ENCODE measurements around the gene SLC44A5. TPM values are rescaled to one million over a fixed set of nuclear protein-coding genes. Genes with fewer than 3 reads are reported as not detected.
"Not testable (repeated sequence)": the region's sequence is repeated elsewhere in the genome, so short reads cannot be mapped to it uniquely, and the experiment has no call there.

The SLC44A5 gene
- total and polyA plus RNA-seq, 4 donors: 0.75 to 1.6 (median 1.1) TPM

DNA sequence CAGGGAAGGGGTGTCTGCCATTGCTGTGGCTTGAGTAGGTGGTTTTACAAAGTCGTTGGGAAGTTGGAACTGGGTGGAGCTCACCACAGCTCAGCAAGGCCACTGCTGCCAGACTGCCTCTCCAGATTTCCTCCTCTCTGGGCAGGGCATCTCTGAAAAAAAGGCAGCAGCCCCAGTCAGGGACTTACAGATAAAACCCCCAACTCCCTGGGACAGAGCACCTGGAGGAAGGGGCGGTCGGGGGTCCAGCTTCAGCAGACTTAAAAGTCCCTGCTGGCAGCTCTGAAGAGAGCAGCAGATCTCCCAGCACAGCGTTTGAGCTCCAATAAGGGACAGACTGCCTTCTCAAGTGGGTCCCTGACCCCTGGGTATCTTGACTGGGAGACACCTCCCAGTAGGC is 352.6 kb downstream of the SLC44A5 start:
- WGBS, 2 donors: 74 to 90% methylated on average over 4 of the region's 4 CpGs
- intact Hi-C loops (cut with DNase I): no loop called here
- H3K36me3 ChIP-seq (ENCODE audit: control insufficient read depth in 1 of 2, insufficient read depth in 2 of 2, low read length in 1 of 2): no peaks in the 10 kb centered on the region
- H3K4me3 ChIP-seq (ENCODE audit: low read length in 2 of 2): no peak overlapping the region
- no peaks in the 10 kb centered on the region for H3K9me3 ChIP-seq (ENCODE audit: control insufficient read depth, low read length)
- DNase-seq (peak in 1 of 2 donors; percentile 54), ATAC-seq (ENCODE audit: low FRiP score) (no peak)
- H3K27ac ChIP-seq (ENCODE audit: low read depth in 1 of 2, low read length in 2 of 2): no peak overlapping the region
- H3K27me3 ChIP-seq (ENCODE audit: control insufficient read depth in 1 of 2, insufficient read depth in 2 of 2, low read length in 1 of 2): no peaks in the 10 kb centered on the region
- no peaks in the 10 kb centered on the region for H3K4me1 ChIP-seq (ENCODE audit: control insufficient read depth in 1 of 2, insufficient read depth in 2 of 2, low read length in 2 of 2)

DNA sequence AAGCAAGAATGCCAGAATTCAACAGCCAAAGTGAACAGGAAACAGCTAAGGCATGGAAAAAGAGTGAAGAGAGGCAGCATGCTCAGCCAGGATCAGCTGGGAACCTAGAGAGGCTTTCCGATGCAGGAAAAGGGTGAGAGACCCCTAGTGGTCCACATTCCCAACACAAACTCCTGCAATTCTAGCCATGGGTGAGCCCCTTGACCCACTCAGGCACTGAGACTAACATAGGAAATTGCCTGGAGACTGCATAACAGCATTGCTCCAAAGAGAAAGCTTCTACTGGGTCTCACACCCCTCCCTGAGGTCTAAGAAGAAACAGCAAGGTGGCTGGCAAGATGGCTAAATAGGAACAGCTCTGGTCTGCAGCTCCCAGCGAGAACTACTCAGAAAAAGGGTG is 353.5 kb downstream of the SLC44A5 start:
- DNase-seq (no peak), ATAC-seq (ENCODE audit: low FRiP score) (no peak)
- Histone ChIP-seq H3K27ac (ENCODE audit: low read depth in 1 of 2, low read length in 2 of 2) (no peak overlapping the region), H3K27me3 (ENCODE audit: control insufficient read depth in 1 of 2, insufficient read depth in 2 of 2, low read length in 1 of 2) (no peaks in the 10 kb centered on the region), H3K4me3 (ENCODE audit: low read length in 2 of 2) (no peak overlapping the region), H3K4me1 (ENCODE audit: control insufficient read depth in 1 of 2, insufficient read depth in 2 of 2, low read length in 2 of 2) (no peaks in the 10 kb centered on the region), H3K9me3 (ENCODE audit: control insufficient read depth, low read length) (no peaks in the 10 kb centered on the region), H3K36me3 (ENCODE audit: control insufficient read depth in 1 of 2, insufficient read depth in 2 of 2, low read length in 1 of 2) (no peaks in the 10 kb centered on the region)
- intact Hi-C loops (cut with DNase I): no loop called here
- 41 to 52% methylated on average over 2 of the region's 2 CpGs for WGBS, 2 donors

DNA sequence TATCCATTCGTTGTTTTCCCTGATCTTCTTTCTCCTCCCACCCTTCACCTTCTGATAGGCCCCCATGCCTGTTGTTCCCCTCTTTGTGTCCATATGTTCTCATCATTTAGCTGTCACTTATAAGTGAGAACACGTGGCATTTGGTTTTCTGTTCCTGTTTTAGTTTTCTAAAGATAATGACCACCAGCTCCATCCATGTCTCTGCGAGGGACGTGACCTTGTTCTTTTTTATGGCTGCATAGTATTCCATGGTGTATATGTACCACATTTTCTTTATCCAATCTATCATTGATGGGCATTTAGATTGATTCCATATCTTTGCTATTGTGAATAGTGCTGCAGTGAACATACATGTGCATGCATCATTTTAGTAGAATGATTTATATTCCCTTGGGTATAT is 360.8 kb downstream of the SLC44A5 start:
- H3K4me1 ChIP-seq (ENCODE audit: control insufficient read depth in 1 of 2, insufficient read depth in 2 of 2, low read length in 2 of 2); DNase-seq; ATAC-seq (ENCODE audit: low FRiP score); H3K27me3 ChIP-seq (ENCODE audit: control insufficient read depth in 1 of 2, insufficient read depth in 2 of 2, low read length in 1 of 2); H3K27ac ChIP-seq (ENCODE audit: low read depth in 1 of 2, low read length in 2 of 2); intact Hi-C loops (cut with DNase I); H3K4me3 ChIP-seq (ENCODE audit: low read length in 2 of 2); H3K9me3 ChIP-seq (ENCODE audit: control insufficient read depth, low read length); H3K36me3 ChIP-seq (ENCODE audit: control insufficient read depth in 1 of 2, insufficient read depth in 2 of 2, low read length in 1 of 2): not testable (repeated sequence)
- WGBS, 2 donors: 80% methylated on average over 4 of the region's 4 CpGs

DNA sequence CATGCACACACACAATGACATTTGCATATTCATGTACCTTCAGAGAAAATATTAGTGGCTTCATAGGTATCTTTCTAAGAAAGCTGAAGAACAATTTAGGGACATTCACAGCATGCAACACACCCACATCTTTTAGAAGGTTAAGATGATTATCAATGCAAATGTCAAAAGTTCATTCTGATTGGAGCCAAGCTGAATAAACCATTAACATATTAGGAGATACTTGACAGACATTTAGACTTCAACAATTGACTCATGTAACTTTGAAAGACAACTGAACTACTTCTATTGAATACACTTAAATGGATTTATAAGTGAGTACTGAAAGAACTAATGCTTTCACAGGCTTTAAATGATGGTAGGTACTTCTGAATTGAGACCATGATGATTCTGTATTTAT is 365.7 kb downstream of the SLC44A5 start:
- ATAC-seq (ENCODE audit: low FRiP score) (no peak), DNase-seq (no peak)
- Histone ChIP-seq H3K27ac (ENCODE audit: low read depth in 1 of 2, low read length in 2 of 2) (no peak overlapping the region), H3K9me3 (ENCODE audit: control insufficient read depth, low read length) (no peaks in the 10 kb centered on the region), H3K27me3 (ENCODE audit: control insufficient read depth in 1 of 2, insufficient read depth in 2 of 2, low read length in 1 of 2) (no peaks in the 10 kb centered on the region), H3K4me1 (ENCODE audit: control insufficient read depth in 1 of 2, insufficient read depth in 2 of 2, low read length in 2 of 2) (no peaks in the 10 kb centered on the region), H3K36me3 (ENCODE audit: control insufficient read depth in 1 of 2, insufficient read depth in 2 of 2, low read length in 1 of 2) (no peaks in the 10 kb centered on the region), H3K4me3 (ENCODE audit: low read length in 2 of 2) (no peak overlapping the region)
- intact Hi-C loops (cut with DNase I): no loop called here

DNA sequence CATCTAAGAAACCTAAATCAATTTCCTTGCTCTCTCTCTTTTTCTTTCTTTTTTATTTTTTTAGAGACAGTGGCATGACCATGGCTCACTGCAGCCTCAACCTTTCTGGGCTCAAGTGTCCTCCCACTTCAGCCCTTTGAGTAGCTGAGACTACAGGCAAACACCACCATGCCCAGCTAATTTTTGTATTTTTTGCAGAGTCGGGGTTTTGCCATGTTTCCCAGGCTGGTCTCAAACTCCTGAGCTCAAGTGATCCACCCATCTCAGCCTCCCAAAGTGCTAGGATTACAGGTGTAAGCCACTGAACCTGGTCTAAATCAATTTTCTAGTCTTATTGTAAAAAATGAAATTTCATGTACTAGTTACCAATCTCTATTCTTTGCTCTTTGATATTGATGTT is 367.8 kb downstream of the SLC44A5 start:
- no peak overlapping the region for H3K4me3 ChIP-seq (ENCODE audit: low read length in 2 of 2)
- DNase-seq: no peak
- no peaks in the 10 kb centered on the region for H3K4me1 ChIP-seq (ENCODE audit: control insufficient read depth in 1 of 2, insufficient read depth in 2 of 2, low read length in 2 of 2)
- H3K27me3 ChIP-seq (ENCODE audit: control insufficient read depth in 1 of 2, insufficient read depth in 2 of 2, low read length in 1 of 2): no peaks in the 10 kb centered on the region
- intact Hi-C loops (cut with DNase I): no loop called here
- H3K9me3 ChIP-seq (ENCODE audit: control insufficient read depth, low read length): no peaks in the 10 kb centered on the region
- no peaks in the 10 kb centered on the region for H3K36me3 ChIP-seq (ENCODE audit: control insufficient read depth in 1 of 2, insufficient read depth in 2 of 2, low read length in 1 of 2)
- no peak overlapping the region for H3K27ac ChIP-seq (ENCODE audit: low read depth in 1 of 2, low read length in 2 of 2)
- no peak for ATAC-seq (ENCODE audit: low FRiP score)
- 74 to 88% methylated on average over 1 of the region's 1 CpG for WGBS, 2 donors

DNA sequence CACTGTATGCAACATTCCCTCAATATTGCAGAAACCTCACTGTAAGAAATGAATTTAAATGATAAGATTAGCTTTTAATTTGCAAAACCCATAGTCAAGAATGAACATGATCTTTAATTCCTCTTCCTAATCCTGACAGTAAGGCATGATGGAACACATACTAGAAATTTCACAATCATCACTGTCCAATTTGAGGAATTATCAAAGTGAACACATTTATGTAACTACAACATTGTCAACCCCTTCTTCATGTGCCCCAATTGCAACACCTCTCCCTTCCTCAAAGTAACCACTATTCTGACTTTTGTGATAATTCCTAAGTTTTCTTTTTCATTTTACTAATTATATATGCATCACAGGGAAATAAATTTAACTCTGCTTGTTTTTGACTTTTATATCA is 373.6 kb downstream of the SLC44A5 start:
- intact Hi-C loops (cut with DNase I): no loop called here
- Histone ChIP-seq H3K36me3 (ENCODE audit: control insufficient read depth in 1 of 2, insufficient read depth in 2 of 2, low read length in 1 of 2) (no peaks in the 10 kb centered on the region), H3K27ac (ENCODE audit: low read depth in 1 of 2, low read length in 2 of 2) (no peak overlapping the region), H3K27me3 (ENCODE audit: control insufficient read depth in 1 of 2, insufficient read depth in 2 of 2, low read length in 1 of 2) (no peaks in the 10 kb centered on the region), H3K9me3 (ENCODE audit: control insufficient read depth, low read length) (no peaks in the 10 kb centered on the region), H3K4me3 (ENCODE audit: low read length in 2 of 2) (no peak overlapping the region), H3K4me1 (ENCODE audit: control insufficient read depth in 1 of 2, insufficient read depth in 2 of 2, low read length in 2 of 2) (no peaks in the 10 kb centered on the region)
- ATAC-seq (ENCODE audit: low FRiP score): no peak
- DNase-seq: no peak

DNA sequence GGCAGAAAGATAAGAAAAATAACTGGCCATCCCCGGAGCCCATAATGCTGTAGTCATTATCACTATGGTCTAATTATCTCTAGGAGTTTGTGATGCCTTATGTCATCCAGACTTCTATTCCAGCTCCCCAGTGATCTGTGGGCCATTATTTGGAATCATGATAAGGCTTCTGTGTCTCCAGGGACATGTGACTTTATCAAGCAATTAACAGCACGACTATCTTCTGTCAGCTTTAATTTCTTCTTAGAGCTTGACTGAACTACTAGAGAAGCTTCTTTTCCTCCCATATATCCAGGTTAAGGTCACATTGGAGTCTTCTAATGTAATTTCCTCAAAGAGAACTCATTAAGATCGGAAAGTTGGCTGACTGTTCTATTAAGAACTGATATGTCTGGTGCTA is 376.4 kb downstream of the SLC44A5 start:
- Histone ChIP-seq H3K9me3 (ENCODE audit: control insufficient read depth, low read length) (no peaks in the 10 kb centered on the region), H3K27me3 (ENCODE audit: control insufficient read depth in 1 of 2, insufficient read depth in 2 of 2, low read length in 1 of 2) (no peaks in the 10 kb centered on the region), H3K36me3 (ENCODE audit: control insufficient read depth in 1 of 2, insufficient read depth in 2 of 2, low read length in 1 of 2) (no peaks in the 10 kb centered on the region), H3K4me1 (ENCODE audit: control insufficient read depth in 1 of 2, insufficient read depth in 2 of 2, low read length in 2 of 2) (no peaks in the 10 kb centered on the region), H3K27ac (ENCODE audit: low read depth in 1 of 2, low read length in 2 of 2) (no peak overlapping the region), H3K4me3 (ENCODE audit: low read length in 2 of 2) (no peak overlapping the region)
- ATAC-seq (ENCODE audit: low FRiP score) (no peak), DNase-seq (no peak)
- WGBS, 2 donors: 68 to 76% methylated on average over 3 of the region's 3 CpGs
- intact Hi-C loops (cut with DNase I): no loop called here

DNA sequence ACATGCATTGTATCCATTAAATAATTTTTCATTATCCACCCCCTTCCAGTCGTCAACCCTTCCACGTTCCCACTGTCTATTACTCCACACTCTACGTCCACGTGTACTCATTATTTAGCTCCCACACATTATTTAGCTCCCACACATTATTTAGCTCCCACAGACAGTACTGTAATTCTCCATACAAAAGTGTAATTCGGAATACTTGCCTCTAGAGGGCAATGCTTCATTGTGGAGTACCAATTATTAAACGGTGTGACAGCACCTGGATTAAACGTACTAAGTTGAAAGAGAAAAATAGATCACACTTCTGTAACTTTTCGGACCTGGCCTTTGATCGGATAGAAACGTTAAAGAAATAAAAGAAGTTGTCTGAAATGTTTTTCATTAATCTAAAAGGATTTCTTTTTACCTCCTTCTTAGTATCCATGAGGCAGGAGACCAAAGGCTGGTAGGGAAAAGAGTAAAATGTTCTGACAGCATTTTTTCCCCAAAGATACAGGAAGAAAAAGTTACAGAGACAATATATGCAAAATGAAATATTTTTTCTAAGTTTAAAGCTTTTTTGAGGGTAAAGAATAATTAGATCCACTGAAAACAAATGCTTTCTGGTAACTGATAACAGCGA is 377.5 kb downstream of the SLC44A5 start:
- intact Hi-C loops (cut with DNase I): no loop called here
- H3K36me3 ChIP-seq (ENCODE audit: control insufficient read depth in 1 of 2, insufficient read depth in 2 of 2, low read length in 1 of 2): no peaks in the 10 kb centered on the region
- H3K27me3 ChIP-seq (ENCODE audit: control insufficient read depth in 1 of 2, insufficient read depth in 2 of 2, low read length in 1 of 2): no peaks in the 10 kb centered on the region
- H3K4me1 ChIP-seq (ENCODE audit: control insufficient read depth in 1 of 2, insufficient read depth in 2 of 2, low read length in 2 of 2): no peaks in the 10 kb centered on the region
- H3K27ac ChIP-seq (ENCODE audit: low read depth in 1 of 2, low read length in 2 of 2): no peak overlapping the region
- H3K4me3 ChIP-seq (ENCODE audit: low read length in 2 of 2): no peak overlapping the region
- DNase-seq: no peak
- ATAC-seq (ENCODE audit: low FRiP score): no peak
- 15% methylated on average over 11 of the region's 11 CpGs for WGBS, 2 donors
- no peaks in the 10 kb centered on the region for H3K9me3 ChIP-seq (ENCODE audit: control insufficient read depth, low read length)

DNA sequence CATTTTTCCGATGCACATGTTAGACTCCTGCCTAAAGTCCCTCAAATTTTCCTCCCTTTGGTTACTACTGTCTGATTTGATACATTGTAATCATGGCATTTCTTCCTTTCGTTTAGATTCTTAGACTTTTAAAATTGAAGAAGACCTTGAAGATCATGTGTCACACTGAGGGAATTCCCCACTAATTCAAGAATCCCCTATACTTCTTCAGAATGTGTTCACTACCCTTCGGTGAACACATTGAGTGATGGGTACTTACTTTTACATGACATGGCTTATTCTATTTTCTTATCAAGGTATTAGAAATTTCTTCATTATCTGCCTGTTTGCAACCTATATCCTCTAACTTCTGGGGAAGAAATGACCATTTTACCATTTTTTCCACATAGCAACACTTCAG is 390.8 kb downstream of the SLC44A5 start:
- H3K4me3 ChIP-seq (ENCODE audit: low read length in 2 of 2): no peak overlapping the region
- ATAC-seq (ENCODE audit: low FRiP score) (no peak), DNase-seq (no peak)
- H3K36me3 ChIP-seq (ENCODE audit: control insufficient read depth in 1 of 2, insufficient read depth in 2 of 2, low read length in 1 of 2): no peaks in the 10 kb centered on the region
- 74 to 88% methylated on average over 3 of the region's 3 CpGs for WGBS, 2 donors
- peaks cover 1% of the 10 kb centered on the region for H3K9me3 ChIP-seq (ENCODE audit: control insufficient read depth, low read length)
- no peaks in the 10 kb centered on the region for H3K27me3 ChIP-seq (ENCODE audit: control insufficient read depth in 1 of 2, insufficient read depth in 2 of 2, low read length in 1 of 2)
- intact Hi-C loops (cut with DNase I): no loop called here
- H3K27ac ChIP-seq (ENCODE audit: low read depth in 1 of 2, low read length in 2 of 2): no peak overlapping the region
- no peaks in the 10 kb centered on the region for H3K4me1 ChIP-seq (ENCODE audit: control insufficient read depth in 1 of 2, insufficient read depth in 2 of 2, low read length in 2 of 2)
